ENCODE data around the gene AVPR2. TPM values are rescaled to one million over a fixed set of nuclear protein-coding genes. Genes with fewer than 3 reads are reported as not detected.

The AVPR2 gene
- total RNA-seq = not detected in 2 replicates

GRCh38 chrX:153903991-153904957 lies at the start of gene AVPR2:
TSS of gene AVPR2 (plus strand) at chrX:153904673. CDS start at chrX:153905146, 473 bp downstream.

GRCh38 chrX:153885968-153886903 lies 18.2 kb upstream of the AVPR2 start, which contains the start of gene L1CAM:
TSS of gene L1CAM (minus strand) at chrX:153886173. CDS start at chrX:153875836, 10,337 bp downstream.

GRCh38 chrX:153925739-153926551 lies 21.5 kb downstream of the AVPR2 start, which contains the start of gene ARHGAP4:
TSS of gene ARHGAP4 (minus strand) at chrX:153926264. CDS start at chrX:153926202, 62 bp downstream.

GRCh38 chrX:153934762-153935325 lies 30.4 kb downstream of the AVPR2 start, which contains the start of gene NAA10:
TSS of gene NAA10 (minus strand) at chrX:153935037. CDS start at chrX:153934904, 133 bp downstream.

GRCh38 chrX:153944140-153944799 lies 39.8 kb downstream of the AVPR2 start, which contains the start of gene RENBP:
TSS of gene RENBP (minus strand) at chrX:153944643. CDS start at chrX:153944610, 33 bp downstream.

Other genes with a start within 250 kb of the AVPR2 start
- 0.72 and 3.1 TPM in 2 replicates for gene PNCK, start 230.9 kb upstream of the AVPR2 start, total RNA-seq
- gene SLC6A8, start 216.7 kb upstream of the AVPR2 start, total RNA-seq = 31.0 and 56.2 TPM in 2 replicates
- gene BCAP31, start 180.3 kb upstream of the AVPR2 start, total RNA-seq = 168 and 187 TPM in 2 replicates
- gene ABCD1, start 179.8 kb upstream of the AVPR2 start, total RNA-seq = 19.7 and 28.3 TPM in 2 replicates
- 15.2 and 19.4 TPM in 2 replicates for gene PLXNB3, start 140.4 kb upstream of the AVPR2 start, total RNA-seq
- 0.91 and 3.6 TPM in 2 replicates for gene SRPK3, start 123.6 kb upstream of the AVPR2 start, total RNA-seq
- 51.0 and 63.9 TPM in 2 replicates for gene IDH3G, start 110.3 kb upstream of the AVPR2 start, total RNA-seq
- gene SSR4, start 110.0 kb upstream of the AVPR2 start, total RNA-seq = 103 and 105 TPM in 2 replicates
- 0.07 and 0.33 TPM in 2 replicates for gene PDZD4, start 74.1 kb upstream of the AVPR2 start, total RNA-seq
- 4.6 and 6.7 TPM in 2 replicates for gene L1CAM, start 18.5 kb upstream of the AVPR2 start, total RNA-seq
- 0.39 and 1.4 TPM in 2 replicates for gene ARHGAP4, start 21.6 kb downstream of the AVPR2 start, total RNA-seq
- gene NAA10, start 30.4 kb downstream of the AVPR2 start, total RNA-seq = 41.8 and 55.3 TPM in 2 replicates
- 7.6 and 8.9 TPM in 2 replicates for gene RENBP, start 40.0 kb downstream of the AVPR2 start, total RNA-seq
- 22.7 and 26.2 TPM in 2 replicates for gene HCFC1, start 67.1 kb downstream of the AVPR2 start, total RNA-seq
- 6.5 and 8.5 TPM in 2 replicates for gene TMEM187, start 68.1 kb downstream of the AVPR2 start, total RNA-seq
- 60.3 and 110 TPM in 2 replicates for gene IRAK1, start 115.2 kb downstream of the AVPR2 start, total RNA-seq
- gene MECP2, start 193.0 kb downstream of the AVPR2 start, total RNA-seq = 25.0 and 25.8 TPM in 2 replicates
- not detected in 2 replicates for gene OPN1LW, start 239.6 kb downstream of the AVPR2 start, total RNA-seq